Neuronal stem cell (in vitro differentiated cells): Measurements from ENCODE around the gene MAP3K5. TPM values are rescaled to one million over a fixed set of nuclear protein-coding genes. Genes with fewer than 3 reads are reported as not detected.

Experiments used
- DNase-seq: peaks from one replicate; pipeline ENCODE4 v3.0.0-alpha.2; 2013; ENCODE audit warnings: low spot score
- H2AFZ ChIP-seq: one replicate; pipeline ENCODE4 v1.6.1; 2013; ENCODE audit warnings: mild to moderate bottlenecking, low read length, inconsistent platforms
- H2AK5ac ChIP-seq: 2 replicates; pipeline ENCODE4 v1.6.1; 2013; ENCODE audit warnings: low read depth, mild to moderate bottlenecking, inconsistent platforms, low read length, moderate library complexity, mixed read lengths
- H2BK120ac ChIP-seq: 2 replicates; pipeline ENCODE4 v1.6.1; 2013; ENCODE audit warnings: low read depth, mild to moderate bottlenecking, inconsistent platforms, low read length, moderate library complexity, mixed read lengths
- H2BK12ac ChIP-seq: one replicate; pipeline ENCODE4 v1.6.1; 2013; ENCODE audit warnings: low read length, inconsistent platforms
- H2BK15ac ChIP-seq: 2 replicates; pipeline ENCODE4 v1.6.1; 2013; ENCODE audit warnings: mild to moderate bottlenecking, low read length, inconsistent platforms, mixed read lengths
- H2BK5ac ChIP-seq: one replicate; pipeline ENCODE4 v1.6.1; 2013; ENCODE audit warnings: inconsistent platforms, mild to moderate bottlenecking, low read length, moderate library complexity
- H3K14ac ChIP-seq: one replicate; pipeline ENCODE4 v1.6.1; 2013; ENCODE audit warnings: low read length, inconsistent platforms
- H3K18ac ChIP-seq: 2 replicates; pipeline ENCODE4 v1.6.1; 2013; ENCODE audit warnings: low read length, inconsistent platforms
- H3K23ac ChIP-seq: 2 replicates; pipeline ENCODE4 v1.6.1; 2013; ENCODE audit warnings: low read depth, mild to moderate bottlenecking, mixed read lengths, low read length, inconsistent platforms; ENCODE audit not compliant: poor library complexity
- H3K27ac ChIP-seq: replicated peaks from 3 replicates; pipeline ENCODE4 v1.5.1; 2013; ENCODE audit warnings: low read length, inconsistent platforms
- H3K27me3 ChIP-seq, 3 experiments: 2 replicates each; pipeline ENCODE4 v1.6.1; 2013; ENCODE audit warnings: low read length in 3 of 3, mild to moderate bottlenecking in 2 of 3, inconsistent platforms in 1 of 3, low read depth in 1 of 3, mixed read lengths in 1 of 3, moderate library complexity in 1 of 3; ENCODE audit not compliant: control insufficient read depth in 3 of 3, insufficient read depth in 3 of 3
- H3K36me3 ChIP-seq, 2 donors: replicated peaks in 1 of 2; 2 replicates each; pipeline ENCODE4 v1.6.1; 2013; ENCODE audit warnings: low read length in 2 of 2; ENCODE audit not compliant: control insufficient read depth in 2 of 2, insufficient read depth in 2 of 2
- H3K4ac ChIP-seq: 2 replicates; pipeline ENCODE4 v1.6.1; 2013; ENCODE audit warnings: inconsistent platforms, mild to moderate bottlenecking, low read length, moderate library complexity
- H3K4me1 ChIP-seq, 2 donors: 1 replicate in 1 of 2; 2 replicates in 1 of 2; pipeline ENCODE4 v1.6.1; 2013; ENCODE audit warnings: low read length in 2 of 2, low read depth in 1 of 2; ENCODE audit not compliant: control insufficient read depth in 2 of 2, insufficient read depth in 1 of 2
- H3K4me2 ChIP-seq: one replicate; pipeline ENCODE4 v1.6.1; 2013; ENCODE audit warnings: mild to moderate bottlenecking, low read length, inconsistent platforms; ENCODE audit not compliant: insufficient read depth, poor library complexity, severe bottlenecking
- H3K4me3 ChIP-seq, 2 donors: 2 replicates each; pipeline ENCODE4 v1.5.1; 2013; ENCODE audit warnings: low read length in 2 of 2, mild to moderate bottlenecking in 2 of 2, inconsistent platforms in 1 of 2, moderate library complexity in 1 of 2
- H3K79me1 ChIP-seq: one replicate; pipeline ENCODE4 v1.6.1; 2013; ENCODE audit warnings: low read depth, mild to moderate bottlenecking, inconsistent platforms, low read length, moderate library complexity
- H3K9ac ChIP-seq: one replicate; pipeline ENCODE4 v1.6.1; 2013; ENCODE audit warnings: mild to moderate bottlenecking, low read depth, low read length, inconsistent platforms; ENCODE audit not compliant: poor library complexity
- H3K9me3 ChIP-seq, 2 donors: replicated peaks in 1 of 2; 2 replicates each; pipeline versions ENCODE3 to v1.6.1; 2013; ENCODE audit warnings: low read length in 2 of 2, mild to moderate bottlenecking in 2 of 2, inconsistent platforms in 1 of 2, low read depth in 1 of 2, mixed read lengths in 1 of 2, moderate library complexity in 1 of 2; ENCODE audit not compliant: control insufficient read depth in 2 of 2, insufficient read depth in 1 of 2
- H4K8ac ChIP-seq: one replicate; pipeline ENCODE4 v1.6.1; 2013; ENCODE audit warnings: low read depth, mild to moderate bottlenecking, inconsistent platforms, low read length, moderate library complexity
- H4K91ac ChIP-seq: one replicate; pipeline ENCODE4 v1.6.1; 2013; ENCODE audit warnings: low read length, low read depth, mild to moderate bottlenecking, inconsistent platforms; ENCODE audit not compliant: poor library complexity
- WGBS, 2 donors: extraction: QIAGEN DNeasy Blood & Tissue Kit; methylation state at CpG; one replicate each; pipeline ENCODE4 v1.1.7; 2013; ENCODE audit warnings: missing lambda C conversion rate in 2 of 2, mixed read lengths in 1 of 2; ENCODE audit not compliant: insufficient read length in 2 of 2, insufficient replicate concordance in 1 of 2; ENCODE audit errors: extremely low coverage in 2 of 2; 5-methylcytosine and 5-hydroxymethylcytosine counted together
- polyA plus RNA-seq, 2 experiments: library from polyadenylated mRNA; stranded (reverse); fragments of 200-250 nt; gene quantifications; one replicate each; pipeline ENCODE4 v1.2.3, GENCODE V29; 2013

MAP3K5 gene
- polyA plus RNA-seq (2013, experiment 1 of 2): 0.06 TPM
- polyA plus RNA-seq (2013, experiment 2 of 2): 0.04 TPM

- H3K27me3 ChIP-seq: peaks cover 11 to 80% (median 28%) of the 10 kb centered on the region in 3 experiments
- no peaks in the 10 kb centered on the region for H3K79me1 ChIP-seq
- H3K27ac ChIP-seq: no peak within 1 kb of the TSS
- peak within 1 kb of the TSS; percentile 75 for H3K14ac ChIP-seq
- no peak within 1 kb of the TSS for H2BK120ac ChIP-seq
- peaks cover 2 to 3% of the 10 kb centered on the region in 2 donors for H3K4me1 ChIP-seq
- H3K23ac ChIP-seq: peak within 1 kb of the TSS; percentile 89
- H2AK5ac ChIP-seq: no peak within 1 kb of the TSS
- peak within 1 kb of the TSS; percentile 48 to 86 for H3K4me3 ChIP-seq
- WGBS, 2 donors: no CpG with 5 or more reads among the region's 89 CpGs
- peak within 1 kb of the TSS; percentile 86 for H4K8ac ChIP-seq
- peak within 1 kb of the TSS; percentile 46 for H2BK12ac ChIP-seq
- peak within 1 kb of the TSS; percentile 89 for H2BK15ac ChIP-seq
- no peaks in the 10 kb centered on the region for H3K9me3 ChIP-seq
- H2BK5ac ChIP-seq: peak within 1 kb of the TSS; percentile 7
- H3K9ac ChIP-seq: peak within 1 kb of the TSS; percentile 88
- peak within 1 kb of the TSS; percentile 43 for H4K91ac ChIP-seq
- no peak within 1 kb of the TSS for H3K4ac ChIP-seq
- peak within 1 kb of the TSS; percentile 99 for H3K4me2 ChIP-seq
- peak within 1 kb of the TSS; percentile 97 for H2AFZ ChIP-seq
- H3K18ac ChIP-seq: peak within 1 kb of the TSS; percentile 88
- H3K36me3 ChIP-seq: no peaks in the 10 kb centered on the region
- DNase-seq: peak; percentile 66
These were observed at the start of gene MAP3K5 for GRCh38 chr6:136792410-136793262. Gene MAP3K5, minus strand, starts transcription at chr6:136792477. Its CDS starts 320 bp downstream, at chr6:136792157.

DNA sequence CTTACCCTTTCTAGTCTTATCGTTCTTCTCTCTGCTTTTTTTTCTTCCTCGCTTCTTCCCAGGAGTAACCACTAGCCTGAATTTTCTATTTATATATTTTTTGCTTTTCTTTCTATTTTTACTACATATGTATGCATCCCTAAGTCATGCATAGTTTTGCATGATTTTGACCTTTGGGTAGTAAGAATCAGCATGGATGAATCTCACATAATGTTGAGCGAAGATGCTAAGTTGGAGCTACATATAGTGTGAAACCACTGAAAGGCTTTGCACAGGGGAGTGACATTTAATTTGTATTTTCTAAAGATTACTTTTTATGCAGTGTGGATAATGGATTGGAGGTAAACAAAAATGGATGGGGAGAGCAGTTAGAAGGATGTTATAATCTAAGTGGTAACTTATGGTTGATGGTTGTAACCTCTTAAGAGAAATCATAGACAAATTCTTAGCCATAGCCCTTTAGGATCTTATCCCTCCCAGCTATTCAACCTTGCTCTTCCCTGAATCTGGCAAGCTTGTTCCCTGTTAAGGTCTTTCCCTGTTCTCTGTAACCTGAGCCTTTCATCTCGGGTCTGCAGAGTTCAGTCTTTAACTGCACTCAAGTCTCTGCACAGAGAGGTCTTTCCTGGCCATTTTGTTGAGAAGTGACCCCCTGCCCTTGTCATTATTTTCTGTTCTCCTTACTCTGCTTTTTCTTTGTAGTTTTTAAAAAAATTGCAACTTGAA, 48.2 kb upstream of the MAP3K5 start:
- no peaks in the 10 kb centered on the region for H3K79me1 ChIP-seq
- H3K27me3 ChIP-seq: no peaks in the 10 kb centered on the region
- no peak overlapping the region for H3K4me2 ChIP-seq
- no peak overlapping the region for H2BK12ac ChIP-seq
- no peak overlapping the region for H3K14ac ChIP-seq
- no peak overlapping the region for H2AK5ac ChIP-seq
- H2BK5ac ChIP-seq: no peak overlapping the region
- H3K27ac ChIP-seq: no peak overlapping the region
- no peak overlapping the region for H3K23ac ChIP-seq
- H2BK120ac ChIP-seq: no peak overlapping the region
- no peak overlapping the region for H4K91ac ChIP-seq
- peaks cover 0 to 8% of the 10 kb centered on the region in 2 donors for H3K36me3 ChIP-seq
- no peak overlapping the region for H3K9ac ChIP-seq
- no peak overlapping the region for H3K4ac ChIP-seq
- H4K8ac ChIP-seq: no peak overlapping the region
- no peak overlapping the region for H3K18ac ChIP-seq
- peaks cover 0 to 5% of the 10 kb centered on the region in 2 donors for H3K4me1 ChIP-seq
- no CpG with 5 or more reads among the region's 4 CpGs for WGBS, 2 donors
- DNase-seq: no peak
- no peaks in the 10 kb centered on the region for H3K9me3 ChIP-seq
- H2BK15ac ChIP-seq: no peak overlapping the region
- no peak overlapping the region for H3K4me3 ChIP-seq
- H2AFZ ChIP-seq: no peak overlapping the region

- H3K4me1 ChIP-seq: no peaks in the 10 kb centered on the region
- no peaks in the 10 kb centered on the region for H3K27me3 ChIP-seq
- peaks cover 5 to 21% of the 10 kb centered on the region in 2 donors for H3K9me3 ChIP-seq
- no peak overlapping the region for H4K8ac ChIP-seq
- H3K36me3 ChIP-seq: peaks cover 10 to 60% of the 10 kb centered on the region in 2 donors
- H2AFZ ChIP-seq: no peak overlapping the region
- H3K9ac ChIP-seq: no peak overlapping the region
- H3K4ac ChIP-seq: no peak overlapping the region
- no peak overlapping the region for H2BK15ac ChIP-seq
- H4K91ac ChIP-seq: no peak overlapping the region
- H3K14ac ChIP-seq: no peak overlapping the region
- no peak overlapping the region for H3K27ac ChIP-seq
- H2BK5ac ChIP-seq: no peak overlapping the region
- DNase-seq: no peak
- H3K23ac ChIP-seq: no peak overlapping the region
- no peak overlapping the region for H3K4me3 ChIP-seq
- WGBS, 2 donors: no CpG with 5 or more reads among the region's 1 CpG
- H3K4me2 ChIP-seq: no peak overlapping the region
- peaks cover 2% of the 10 kb centered on the region for H3K79me1 ChIP-seq
- H2AK5ac ChIP-seq: no peak overlapping the region
- H2BK12ac ChIP-seq: no peak overlapping the region
- no peak overlapping the region for H2BK120ac ChIP-seq
- no peak overlapping the region for H3K18ac ChIP-seq
These were observed 39.7 kb upstream of the MAP3K5 start for GRCh38 chr6:136831873-136832562.
